SW 1271 (cell line): ENCODE data around the gene CCDC47.

ENCODE experiments used
- DNase-seq, 2 experiments: peaks; one replicate each; lab custom pipeline; 2025; lab: John Stamatoyannopoulos, UW

The CCDC47 gene

GRCh38 chr17:63698381-63698885 lies 75.0 kb downstream of the CCDC47 start:
- DNase-seq, result no peak

- peak in 1 of 2 experiments; percentile 9 for DNase-seq
Measured at GRCh38 chr17:63697341-63698286, 75.8 kb downstream of the CCDC47 start.

- peak in 1 of 2 experiments; percentile 40 for DNase-seq
Measured at GRCh38 chr17:63696381-63696961, 76.9 kb downstream of the CCDC47 start.

DNA sequence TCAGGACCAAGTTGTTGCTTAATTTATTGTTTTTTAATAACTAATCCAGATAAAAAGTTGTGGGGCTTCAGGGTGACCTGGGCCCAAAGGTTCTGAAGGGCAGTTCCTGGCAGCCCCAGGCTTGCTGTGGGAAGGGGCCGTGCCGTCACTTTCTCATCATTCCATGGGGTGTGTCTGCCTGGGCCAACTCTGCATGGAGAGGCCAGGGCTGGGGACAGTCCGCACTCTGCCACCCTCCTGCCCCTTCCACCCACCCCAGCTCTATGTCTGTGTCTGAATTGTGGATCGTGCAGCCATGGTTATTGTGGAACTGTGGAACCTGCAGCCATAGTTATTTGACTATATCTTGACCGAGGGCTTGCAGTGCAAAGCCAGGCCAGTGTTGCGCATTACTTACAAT lies 77.5 kb downstream of the CCDC47 start:
- no peak for DNase-seq
